HG02763 (cell line): ENCODE results near the gene PASK.

Experiments used
- ATAC-seq: cut with Tn5 transposase; IDR thresholded peaks from one replicate; pipeline ENCODE4 v1.9.1; 2021; ENCODE audit warnings: mild to moderate bottlenecking, moderate library complexity; ENCODE audit not compliant: unreplicated experiment

PASK gene

DNA sequence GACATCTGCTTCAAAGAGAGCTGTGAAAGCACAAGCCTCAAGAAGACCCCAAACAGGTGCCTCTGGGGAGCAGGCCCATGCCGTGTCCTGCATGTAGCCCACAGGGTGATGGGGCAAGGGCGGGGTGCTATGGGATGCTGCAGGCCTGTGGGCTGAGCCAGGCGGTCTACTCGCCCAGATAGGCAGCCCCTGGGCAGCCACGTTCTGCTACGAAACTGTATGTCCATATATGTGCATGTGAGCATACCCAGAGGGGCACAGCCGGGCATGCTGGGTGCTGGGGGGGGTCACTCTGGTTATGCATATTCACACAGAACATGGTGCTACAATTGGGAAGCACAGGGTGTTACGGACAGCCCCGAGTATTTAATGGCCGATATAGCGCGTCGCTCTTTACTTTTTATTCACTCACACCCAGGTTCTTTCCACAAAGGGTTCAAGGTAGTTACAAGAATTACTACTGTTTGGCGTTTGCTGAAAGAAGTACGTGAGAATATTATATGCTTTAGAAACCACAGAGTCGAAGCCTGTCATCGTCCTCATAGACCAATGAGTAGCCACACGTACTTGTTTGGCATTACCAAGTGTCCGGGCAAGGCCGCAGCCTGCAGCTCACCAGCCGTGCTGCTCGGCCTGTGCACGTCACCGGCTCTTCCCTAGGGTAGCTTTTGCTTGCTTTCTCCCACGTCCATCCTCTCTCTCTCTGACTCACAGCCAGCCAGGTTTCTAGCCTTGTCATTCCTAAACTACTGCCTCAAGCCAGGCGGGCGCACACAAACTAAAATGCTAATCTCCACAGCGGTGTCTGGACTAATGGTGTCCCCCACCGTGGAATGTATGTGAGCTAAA, 61.6 kb downstream of the PASK start:
- peak; percentile 62 for ATAC-seq

DNA sequence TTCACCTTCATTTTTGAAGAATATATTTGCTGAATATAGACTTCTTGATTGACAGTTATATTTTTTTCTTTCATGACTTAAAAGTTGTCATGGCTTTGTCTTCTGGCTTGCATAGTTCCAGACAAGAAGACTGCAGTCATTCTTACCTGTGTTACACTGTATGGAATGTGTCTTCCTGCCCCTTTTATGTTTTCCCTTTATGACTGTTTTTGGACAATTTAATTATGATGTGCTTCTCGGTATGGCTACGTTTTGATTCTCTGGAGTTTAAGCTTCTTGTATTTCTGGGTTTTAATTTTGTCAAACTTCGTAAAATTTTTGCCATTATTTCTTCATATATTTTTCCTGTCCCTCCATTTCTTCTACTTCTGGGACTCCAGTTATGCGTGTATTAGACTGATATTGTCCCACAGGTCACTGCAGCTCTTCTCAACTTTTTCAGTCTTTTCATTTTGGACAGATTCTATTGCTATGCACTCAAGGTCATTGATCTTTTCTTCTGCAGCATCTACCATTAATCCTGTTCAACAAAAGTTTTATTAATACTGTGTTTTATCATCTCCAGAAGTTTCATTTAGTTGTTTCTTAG, 64.3 kb downstream of the PASK start:
- ATAC-seq: no peak

GRCh38 chr2:241083091-241083415, 66.2 kb downstream of the PASK start:
- no peak for ATAC-seq

DNA sequence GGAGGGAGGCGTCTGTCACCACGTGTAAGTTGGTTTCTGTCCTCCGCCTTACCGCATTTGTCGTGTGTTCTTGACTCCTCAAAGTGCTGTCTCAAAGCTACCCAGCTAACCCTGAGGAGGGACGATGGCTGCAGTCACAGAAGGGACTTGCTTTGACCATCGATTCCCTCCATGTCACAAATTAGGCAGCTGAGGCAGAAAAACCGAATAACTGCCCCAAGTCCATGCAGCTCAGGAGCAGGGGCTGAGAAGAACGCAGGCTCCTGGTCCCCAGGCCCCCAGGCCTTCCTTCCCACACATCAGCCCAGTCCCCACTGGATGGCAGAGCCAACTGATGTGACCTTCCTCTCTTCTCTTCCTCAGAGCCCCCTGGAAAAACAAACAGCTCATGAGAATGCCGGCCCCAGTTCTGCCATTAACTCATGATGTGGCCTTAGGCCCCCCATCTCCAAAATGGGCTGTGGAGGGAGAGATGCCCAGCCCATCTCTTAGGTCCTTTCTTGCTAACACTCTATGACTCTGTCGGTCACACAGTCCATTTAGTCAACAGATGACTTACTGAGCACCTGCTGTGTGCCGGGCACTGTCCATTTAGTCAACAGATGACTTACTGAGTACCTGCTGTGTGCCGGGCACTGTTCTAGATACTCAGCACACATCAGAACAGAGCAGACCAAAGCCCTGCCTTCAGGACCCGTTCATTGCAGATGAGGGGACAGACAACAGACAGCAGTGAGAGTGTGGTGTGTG, 66.8 kb downstream of the PASK start:
- no peak for ATAC-seq

GRCh38 chr2:241081643-241082340, 67.5 kb downstream of the PASK start:
- ATAC-seq: no peak

DNA sequence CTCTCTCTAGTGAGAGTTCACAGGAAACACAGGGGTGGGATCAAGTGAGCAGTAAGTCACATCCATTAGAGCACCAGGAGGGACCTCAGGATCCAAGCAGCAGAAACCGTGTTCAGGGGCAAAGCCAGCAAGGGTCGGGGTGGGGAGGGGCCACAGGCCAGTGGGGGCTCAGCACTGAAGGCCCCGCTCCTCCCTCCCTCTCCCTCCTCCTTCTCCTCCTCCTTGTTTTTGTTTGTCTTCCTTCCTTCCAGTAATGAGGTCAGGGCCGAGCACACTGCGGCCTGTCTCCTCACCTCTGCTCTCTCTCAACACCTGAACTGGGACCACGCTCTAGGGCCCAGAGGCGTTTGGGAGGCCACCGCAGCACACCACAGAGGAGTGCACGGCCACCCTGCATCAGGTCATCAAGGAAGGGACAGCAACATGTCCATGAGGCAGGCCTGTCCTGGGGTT, 68.1 kb downstream of the PASK start:
- ATAC-seq: no peak

DNA sequence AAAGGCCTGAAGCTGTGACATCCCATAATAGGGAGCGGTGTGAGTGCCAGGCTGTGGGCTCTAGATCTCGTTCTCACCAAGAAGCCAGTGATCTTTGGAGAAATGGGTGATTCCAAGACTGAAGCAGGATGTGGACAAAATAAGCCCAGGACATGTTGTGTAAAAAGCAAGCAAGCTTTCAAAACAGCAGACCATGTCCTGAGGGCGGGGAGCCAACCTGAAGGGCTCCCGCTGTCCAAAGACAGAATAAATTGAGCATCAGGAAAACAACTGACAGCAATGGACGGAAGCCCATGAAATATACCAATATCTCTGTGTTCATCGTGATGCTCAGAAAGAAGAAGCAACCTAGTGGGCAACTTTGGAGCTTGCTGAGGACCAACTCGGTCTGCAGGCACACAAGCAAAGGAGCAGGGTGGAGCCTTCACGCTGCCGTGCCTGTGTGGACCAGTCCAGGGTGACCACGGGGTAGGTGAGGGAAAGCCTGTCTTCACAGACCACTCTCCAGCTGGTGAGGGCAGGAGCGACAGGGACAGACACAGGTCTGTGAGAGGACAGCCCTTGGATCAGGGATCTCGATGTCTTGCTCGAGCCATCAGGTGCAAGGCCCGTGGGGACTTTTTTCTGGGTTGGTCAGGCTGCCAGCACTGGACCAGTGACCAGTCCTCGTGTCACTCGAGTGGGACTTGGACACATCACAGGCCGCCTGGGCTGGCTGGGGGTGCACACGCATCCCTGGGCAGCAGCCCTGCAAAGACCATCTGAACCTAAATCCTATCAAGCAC, 68.7 kb downstream of the PASK start:
- no peak for ATAC-seq

- ATAC-seq: no peak
Observed at GRCh38 chr2:241074901-241075540, 74.3 kb downstream of the PASK start.

DNA sequence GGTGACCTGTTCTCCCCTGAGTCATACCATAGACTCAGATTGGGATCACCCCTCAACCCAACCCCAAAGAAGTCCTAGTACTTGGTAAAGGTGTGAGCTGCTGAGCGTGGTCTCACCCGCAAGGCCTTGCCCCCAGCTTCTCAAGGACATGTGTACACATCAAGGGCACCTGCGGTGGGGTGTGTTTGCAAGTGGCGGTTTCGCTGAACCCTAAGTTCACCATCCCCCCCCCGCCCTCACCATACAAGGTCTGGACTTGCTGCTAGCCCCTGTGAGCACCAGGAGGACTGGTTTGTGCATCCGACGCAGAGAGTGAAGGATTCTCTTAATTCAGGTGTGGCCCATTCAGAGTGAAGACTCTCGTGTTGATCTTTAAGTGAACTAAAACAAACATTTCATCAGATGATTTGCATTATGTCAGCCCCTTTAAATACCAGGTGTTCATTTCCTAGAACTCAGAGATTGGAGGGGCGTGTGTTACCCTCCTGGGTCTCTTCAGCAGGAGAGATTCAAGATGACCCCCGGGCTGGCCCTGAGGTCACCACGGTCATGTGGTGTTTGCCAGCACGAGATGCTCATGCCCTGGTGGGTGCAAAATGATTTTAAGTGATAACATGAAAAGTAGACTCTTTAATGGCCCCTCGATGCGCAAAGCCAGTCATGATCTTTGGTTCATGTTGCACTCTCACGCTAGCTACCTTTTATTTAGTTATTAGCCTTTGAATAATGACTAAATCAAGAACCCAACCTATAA, 75.0 kb downstream of the PASK start:
- no peak for ATAC-seq

DNA sequence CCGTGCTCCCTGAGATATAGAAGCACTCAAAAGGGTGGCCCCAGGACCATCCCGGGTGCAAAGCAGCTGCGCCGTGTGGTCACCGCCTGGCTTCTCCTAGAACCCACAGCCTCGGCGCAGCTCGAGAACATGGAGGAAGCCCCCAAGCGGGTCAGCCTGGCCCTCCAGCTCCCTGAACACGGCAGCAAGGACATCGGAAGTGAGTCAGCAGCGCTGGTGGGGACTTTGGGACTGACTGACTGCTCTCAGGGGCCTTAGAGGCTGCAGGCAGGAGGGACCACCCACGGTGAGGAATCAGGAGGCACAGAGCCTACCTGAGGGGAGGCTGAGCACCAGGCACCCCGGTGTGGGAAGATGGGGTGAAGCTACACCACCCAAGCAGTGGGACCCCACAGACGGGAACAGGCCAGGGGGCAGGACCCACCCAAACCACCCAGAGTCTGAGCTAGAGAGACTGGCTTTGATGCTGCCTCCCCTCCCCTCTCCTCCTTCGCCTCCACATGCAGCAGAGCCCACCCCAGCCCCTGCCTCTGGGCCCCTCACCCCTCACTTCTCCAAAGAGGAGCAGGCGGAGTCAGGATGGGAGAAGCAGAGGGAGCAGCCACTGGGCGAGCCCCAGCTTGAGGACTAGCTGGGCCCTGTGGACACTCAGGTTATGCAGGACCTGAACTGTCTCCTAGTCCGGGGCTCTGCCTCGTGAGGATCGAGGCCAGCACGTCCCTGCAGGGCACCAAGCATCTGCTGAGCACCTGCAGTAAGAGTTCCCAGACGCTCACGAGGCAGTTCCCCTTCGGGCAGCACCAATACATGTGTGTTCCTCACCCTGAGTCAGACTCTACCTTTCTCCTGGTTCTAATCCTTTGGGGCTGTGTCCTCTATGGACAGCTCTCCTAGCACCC, 75.9 kb downstream of the PASK start:
- no peak for ATAC-seq

- ATAC-seq: no peak
Observed at GRCh38 chr2:241072553-241073165, 76.6 kb downstream of the PASK start.

DNA sequence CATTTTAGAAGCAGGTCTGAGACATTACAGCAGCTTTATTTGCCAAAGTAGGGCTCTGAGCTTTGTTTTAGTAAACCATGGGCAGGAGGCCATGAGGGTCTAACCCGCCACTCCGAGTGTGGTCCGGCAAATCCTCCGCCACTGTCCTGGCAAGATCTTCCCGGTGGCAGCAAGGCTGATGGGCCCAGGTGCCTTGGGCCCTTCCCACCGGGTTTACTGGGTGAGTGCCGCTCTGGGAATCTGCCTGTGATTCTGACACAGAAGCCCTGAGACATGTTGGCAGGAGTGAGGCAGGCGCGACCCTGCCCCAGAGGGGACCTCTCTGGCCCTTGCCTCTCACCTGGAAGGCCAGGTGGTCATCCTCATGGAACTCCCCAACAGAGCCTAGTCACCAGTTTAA, 77.1 kb downstream of the PASK start:
- no peak for ATAC-seq

DNA sequence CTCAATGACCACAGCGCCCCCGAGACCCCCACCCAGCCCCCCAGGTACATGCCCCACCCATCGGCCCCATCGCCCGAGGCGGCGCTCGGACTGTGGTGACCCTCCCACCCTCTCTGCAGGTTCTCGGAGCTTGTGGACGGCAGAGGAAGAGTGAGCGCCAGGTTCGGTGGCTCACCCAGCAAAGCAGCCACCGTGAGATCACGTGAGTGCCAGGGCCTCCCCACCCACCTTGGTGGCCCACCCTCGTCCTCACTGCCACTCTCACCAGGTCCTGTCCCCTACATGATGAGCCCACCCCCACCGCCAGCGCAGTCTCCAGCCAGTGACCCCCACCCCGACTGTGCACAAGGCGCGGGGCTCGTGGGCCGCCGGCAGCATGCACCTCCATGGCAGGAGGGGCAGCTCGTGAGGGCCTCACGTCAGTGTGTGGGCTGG, 77.6 kb downstream of the PASK start:
- no peak for ATAC-seq

- no peak for ATAC-seq
Observed at GRCh38 chr2:241070811-241071676, 78.2 kb downstream of the PASK start.

DNA sequence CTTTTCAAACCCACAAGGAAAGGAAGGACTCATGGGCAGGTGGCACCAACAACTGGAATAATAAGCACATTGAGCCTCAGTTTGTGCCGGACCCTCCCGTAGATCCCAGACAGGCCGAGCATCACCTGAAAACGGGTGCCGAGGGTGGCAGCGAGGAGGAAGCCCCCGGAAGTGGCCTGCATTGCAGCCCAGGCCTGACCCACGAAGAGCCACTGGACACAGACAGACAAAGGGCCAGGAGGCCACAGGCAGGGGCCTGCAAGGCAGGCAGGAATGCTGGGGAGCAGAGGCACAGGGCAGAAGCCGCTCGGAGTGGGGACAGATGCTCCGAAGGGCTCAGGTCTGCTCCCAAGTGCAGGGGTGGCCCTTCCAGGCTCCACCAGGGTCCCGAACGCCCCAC, 78.9 kb downstream of the PASK start:
- no peak for ATAC-seq

DNA sequence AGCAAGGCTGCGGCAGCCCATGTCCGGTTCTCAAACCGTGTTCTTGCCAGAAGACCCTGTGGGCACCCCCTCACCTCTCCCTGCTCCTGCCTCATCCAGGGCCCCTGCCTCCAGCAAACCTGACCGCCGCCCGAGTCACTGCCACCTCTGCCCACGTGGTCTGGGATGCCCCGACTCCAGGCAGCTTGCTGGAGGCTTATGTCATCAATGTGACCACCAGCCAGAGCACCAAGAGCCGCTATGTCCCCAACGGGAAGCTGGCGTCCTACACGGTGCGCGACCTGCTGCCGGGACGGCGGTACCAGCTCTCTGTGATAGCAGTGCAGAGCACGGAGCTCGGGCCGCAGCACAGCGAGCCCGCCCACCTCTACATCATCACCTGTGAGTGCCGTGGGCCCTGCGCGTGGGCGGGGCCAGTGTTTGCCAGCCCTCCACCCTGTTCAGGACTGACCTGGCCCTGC, 79.4 kb downstream of the PASK start:
- ATAC-seq: no peak
